HepG2 (cell line): ENCODE measurements around the gene PRR12. TPM values are rescaled to one million over a fixed set of nuclear protein-coding genes. Genes with fewer than 3 reads are reported as not detected.

ENCODE experiments used
- ATM ChIP-seq: fragments of 450-650 bp; IDR thresholded peaks from 2 replicates; pipeline ENCODE4 v1.7.1; 2017; ENCODE audit warnings: mild to moderate bottlenecking, borderline replicate concordance
- CERS6 ChIP-seq: sonication (generic); formaldehyde crosslinking; IDR thresholded peaks from 2 replicates; pipeline ENCODE4 v1.5.0; 2020; ENCODE audit warnings: missing genetic modification reagents
- CREB1 ChIP-seq, 2 experiments: fragments of 450-650 bp in 1 of 2; IDR thresholded peaks; 2 replicates each; pipeline ENCODE4 v1.6.1; 2016 to 2017; ENCODE audit warnings: control low read depth in 1 of 2, mild to moderate bottlenecking in 1 of 2, missing compliant biosample characterization in 1 of 2, missing genetic modification characterization in 1 of 2
- FOXA3 ChIP-seq: IDR thresholded peaks from 2 replicates; pipeline ENCODE4 v1.6.1; 2016; ENCODE audit warnings: missing genetic modification reagents, missing compliant biosample characterization
- FOXC1 ChIP-seq: sonication (generic); formaldehyde crosslinking; IDR thresholded peaks from 2 replicates; pipeline ENCODE4 v1.8.0; 2022; ENCODE audit warnings: mild to moderate bottlenecking, missing genetic modification reagents, borderline replicate concordance
- GFI1 ChIP-seq: sonication (generic); formaldehyde crosslinking; IDR thresholded peaks from 2 replicates; pipeline ENCODE4 v1.5.0; 2020; ENCODE audit warnings: missing genetic modification reagents, mild to moderate bottlenecking, borderline replicate concordance
- KDM4B ChIP-seq: sonication (generic); formaldehyde crosslinking; IDR thresholded peaks from 2 replicates; pipeline ENCODE4 v1.4.0; 2020; ENCODE audit warnings: missing genetic modification reagents
- LRRFIP1 ChIP-seq: sonication (generic); formaldehyde crosslinking; conservative IDR thresholded peaks from 2 replicates; pipeline ENCODE4 v1.4.0; 2020; ENCODE audit warnings: missing genetic modification reagents
- NFIC ChIP-seq: IDR thresholded peaks from 2 replicates; pipeline ENCODE4 v1.6.1; 2012; ENCODE audit warnings: mild to moderate bottlenecking, low read length, inconsistent platforms
- NR0B2 ChIP-seq: sonication (generic); formaldehyde crosslinking; IDR thresholded peaks from 2 replicates; pipeline ENCODE4 v1.4.0; 2020; ENCODE audit warnings: mild to moderate bottlenecking, missing genetic modification reagents
- PAWR ChIP-seq: sonication (generic); formaldehyde crosslinking; IDR thresholded peaks from 2 replicates; pipeline ENCODE4 v1.4.0; 2020; ENCODE audit warnings: missing genetic modification reagents, mild to moderate bottlenecking, borderline replicate concordance
- RBAK ChIP-seq: sonication (generic); formaldehyde crosslinking; IDR thresholded peaks from 2 replicates; pipeline ENCODE4 v1.5.1; 2020; ENCODE audit warnings: mild to moderate bottlenecking, missing genetic modification reagents
- REPIN1 ChIP-seq: sonication (generic); formaldehyde crosslinking; IDR thresholded peaks from 2 replicates; pipeline ENCODE4 v1.8.0; 2022; ENCODE audit warnings: missing genetic modification reagents, low read depth, mild to moderate bottlenecking, borderline replicate concordance
- SALL1 ChIP-seq: sonication (generic); formaldehyde crosslinking; IDR thresholded peaks from 2 replicates; pipeline ENCODE4 v1.8.0; 2022; ENCODE audit warnings: mild to moderate bottlenecking, missing genetic modification reagents
- TBP ChIP-seq: sonication (generic); formaldehyde crosslinking; IDR thresholded peaks from 2 replicates; pipeline ENCODE4 v1.5.0; 2020; ENCODE audit warnings: missing genetic modification reagents
- ZBTB46 ChIP-seq: sonication (generic); formaldehyde crosslinking; IDR thresholded peaks from 2 replicates; pipeline ENCODE4 v1.4.0; 2020; ENCODE audit warnings: mild to moderate bottlenecking, missing genetic modification reagents, borderline replicate concordance
- ZBTB49 ChIP-seq: sonication (generic); formaldehyde crosslinking; IDR thresholded peaks from 2 replicates; pipeline ENCODE4 v1.4.0; 2020; ENCODE audit warnings: missing genetic modification reagents, borderline replicate concordance
- ZFP36L1 ChIP-seq: sonication (generic); formaldehyde crosslinking; IDR thresholded peaks from 2 replicates; pipeline ENCODE4 v1.8.0; 2022; ENCODE audit warnings: mild to moderate bottlenecking, missing genetic modification reagents, moderate library complexity
- ZNF3 ChIP-seq: IDR thresholded peaks from 2 replicates; pipeline ENCODE4 v1.7.0; 2017; ENCODE audit warnings: inconsistent platforms
- ZNF317 ChIP-seq: sonication (generic); formaldehyde crosslinking; IDR thresholded peaks from 2 replicates; pipeline ENCODE4 v1.5.0; 2020; ENCODE audit warnings: mild to moderate bottlenecking, missing genetic modification reagents
- ZNF430 ChIP-seq: sonication (generic); formaldehyde crosslinking; IDR thresholded peaks from 2 replicates; pipeline ENCODE4 v1.9.0; 2021; ENCODE audit warnings: mild to moderate bottlenecking, missing genetic modification reagents
- ZNF546 ChIP-seq: sonication (generic); formaldehyde crosslinking; conservative IDR thresholded peaks from 2 replicates; pipeline ENCODE4 v1.8.1; 2023; ENCODE audit warnings: mild to moderate bottlenecking, missing genetic modification reagents
- polyA plus RNA-seq, 8 experiments: library from polyadenylated mRNA; depleted of rRNA in 3 of 8; stranded (reverse) in 7 of 8; unstranded in 1 of 8; fragments of >200 nt; fragmentation: Illumina TruSeq in 4 of 8; extraction: Trizol in 4 of 8; gene quantifications; 2 replicates each; pipeline versions ENCODE4 v1.2.1 to v1.2.3, GENCODE V29; 2011 to 2016; ENCODE audit warnings: low read depth in 4 of 8, missing spikeins in 1 of 8, mixed read lengths in 1 of 8; ENCODE audit not compliant: insufficient read depth in 1 of 8
- total RNA-seq, 5 experiments: library from RNA; depleted of rRNA; stranded (reverse); fragments of >200 nt; fragmentation: Illumina TruSeq; extraction: Trizol; gene quantifications; 2 replicates each; pipeline ENCODE4 v1.2.3, GENCODE V29; 2016; ENCODE audit warnings: low read depth in 1 of 5

Gene PRR12
- total and polyA plus RNA-seq, 2 of the 13 experiments (the other 11 are each of a cell fraction or from before 2014, with no cell fraction given) = 0.62 to 1.5 TPM

- TF ChIP-seq RBAK (CRISPR knock-in tag) (no peak), REPIN1 (CRISPR knock-in tag) (no peak), ZBTB46 (CRISPR knock-in tag) (no peak), LRRFIP1 (CRISPR knock-in tag) (no peak), ZNF317 (CRISPR knock-in tag) (no peak), ZBTB49 (no peak), KDM4B (no peak), FOXC1 (CRISPR knock-in tag) (no peak), GFI1 (CRISPR knock-in tag) (no peak), ZNF430 (CRISPR knock-in tag) (no peak), ZNF546 (no peak), ATM (no peak), CERS6 (CRISPR knock-in tag) (no peak), SALL1 (CRISPR knock-in tag) (no peak), TBP (CRISPR knock-in tag) (no peak), FOXA3 (CRISPR knock-in tag) (peak; percentile 57), CREB1 (IDR thresholded peaks at IDR 0.05) (0 out of 2 replicates have a peak, but pooled peaks have one; percentile 9), CREB1 (CRISPR knock-in tag; IDR thresholded peaks at IDR 0.05) (no peak), ZFP36L1 (no peak), ZNF3 (CRISPR knock-in tag) (no peak), NR0B2 (CRISPR knock-in tag) (no peak), NFIC (no peak), PAWR (no peak)
Measured at GRCh38 chr19:49614096-49614833, 23.3 kb downstream of the PRR12 start (continued).
